KG1 (cell line): ENCODE measurements around the gene RASSF8.

Experiments
- DNase-seq: peaks from one replicate; lab custom pipeline; 2025; lab: John Stamatoyannopoulos, UW

Gene RASSF8

GRCh38 chr12:25993901-25994651, 35.6 kb downstream of the RASSF8 start:
- no peak for DNase-seq

GRCh38 chr12:25994901-25995625, 36.6 kb downstream of the RASSF8 start:
- DNase-seq: no peak

GRCh38 chr12:25995906-25996305, 37.4 kb downstream of the RASSF8 start:
- no peak for DNase-seq

- DNase-seq: no peak
Observed at GRCh38 chr12:25996677-25997076, 38.2 kb downstream of the RASSF8 start.

GRCh38 chr12:25997201-25997963, 38.9 kb downstream of the RASSF8 start:
- DNase-seq: no peak

GRCh38 chr12:26000898-26001297, 42.4 kb downstream of the RASSF8 start:
- no peak for DNase-seq

GRCh38 chr12:26001530-26001929, 43.0 kb downstream of the RASSF8 start:
- DNase-seq: no peak

- DNase-seq: no peak
Observed at GRCh38 chr12:26003065-26003464, 44.6 kb downstream of the RASSF8 start.

GRCh38 chr12:26007566-26007965, 49.1 kb downstream of the RASSF8 start:
- DNase-seq: no peak

- no peak for DNase-seq
Observed at GRCh38 chr12:26009593-26009992, 51.1 kb downstream of the RASSF8 start.

GRCh38 chr12:26010293-26010821, 51.9 kb downstream of the RASSF8 start:
- DNase-seq: no peak

- no peak for DNase-seq
Observed at GRCh38 chr12:26011099-26011498, 52.6 kb downstream of the RASSF8 start.

- DNase-seq: no peak
Observed at GRCh38 chr12:26014085-26014484, 55.6 kb downstream of the RASSF8 start.

- DNase-seq: no peak
Observed at GRCh38 chr12:26016516-26016915, 58.0 kb downstream of the RASSF8 start.

GRCh38 chr12:26017484-26018211, 59.2 kb downstream of the RASSF8 start:
- DNase-seq: peak; percentile 22

GRCh38 chr12:26018926-26019325, 60.4 kb downstream of the RASSF8 start:
- no peak for DNase-seq

GRCh38 chr12:26021534-26021933, 63.1 kb downstream of the RASSF8 start:
- DNase-seq: no peak

- no peak for DNase-seq
Observed at GRCh38 chr12:26022043-26022442, 63.6 kb downstream of the RASSF8 start.

GRCh38 chr12:26026713-26027112, 68.2 kb downstream of the RASSF8 start:
- DNase-seq: no peak

- DNase-seq: no peak
Observed at GRCh38 chr12:26027401-26027800, 68.9 kb downstream of the RASSF8 start.

- peak; percentile 36 for DNase-seq
Observed at GRCh38 chr12:26028953-26029735, 70.7 kb downstream of the RASSF8 start.
